Heart right ventricle (tissue), 16 donors: ENCODE data around the gene ZNF281. TPM values are rescaled to one million over a fixed set of nuclear protein-coding genes. Genes with fewer than 3 reads are reported as not detected.

ENCODE experiments used
- ATAC-seq, 8 donors: fragments of 200-7000 bp; cut with Tn5 transposase; one replicate each; pipeline ENCODE4 v1.9.1; 2020; ENCODE audit warnings: mild to moderate bottlenecking in 8 of 8, moderate library complexity in 8 of 8, moderate number of reproducible peaks in 1 of 8
- DNase-seq, 2 donors: peaks; one replicate each; pipeline ENCODE4 v3.0.0-alpha.2; 2020
- H3K27ac ChIP-seq, 10 donors: fragments of 200-600 bp; sonication (generic) in 2 of 10; one replicate each; pipeline versions ENCODE4 v1.5.0 to v1.8.0; 2020 to 2022; ENCODE audit warnings: mild to moderate bottlenecking in 3 of 10
- H3K27me3 ChIP-seq, 7 donors: fragments of 200-600 bp; one replicate each; pipeline ENCODE4 v1.8.0; 2021 to 2022; ENCODE audit warnings: mild to moderate bottlenecking in 2 of 7
- H3K36me3 ChIP-seq, 9 donors: fragments of 200-600 bp; sonication (generic) in 1 of 9; one replicate each; pipeline versions ENCODE4 v1.5.0 to v1.8.0; 2020 to 2022; ENCODE audit warnings: mild to moderate bottlenecking in 2 of 9
- H3K4me1 ChIP-seq, 9 donors: fragments of 200-600 bp; sonication (generic) in 1 of 9; one replicate each; pipeline versions ENCODE4 v1.5.0 to v1.8.0; 2020 to 2022; ENCODE audit warnings: mild to moderate bottlenecking in 4 of 9
- H3K4me3 ChIP-seq, 10 donors: fragments of 200-600 bp; sonication (generic) in 2 of 10; one replicate each; pipeline versions ENCODE4 v1.5.0 to v1.8.0; 2020 to 2022; ENCODE audit warnings: mild to moderate bottlenecking in 7 of 10, moderate library complexity in 2 of 10
- H3K9me3 ChIP-seq, 11 donors: fragments of 200-600 bp in 10 of 11; sonication (generic) in 2 of 11; one replicate each; pipeline versions ENCODE4 v1.5.0 to v1.8.0; 2013 to 2022; ENCODE audit warnings: mild to moderate bottlenecking in 2 of 11, control low read depth in 1 of 11, moderate library complexity in 1 of 11
- CTCF ChIP-seq, 9 donors: fragments of 200-600 bp; sonication (generic) in 2 of 9; IDR thresholded peaks; one replicate each; pipeline versions ENCODE4 v1.5.0 to v1.8.0; 2021 to 2022; ENCODE audit warnings: antibody characterized with exemption in 9 of 9, mild to moderate bottlenecking in 5 of 9, moderate library complexity in 1 of 9
- WGBS, 2 donors: extraction: QIAGEN DNeasy Blood & Tissue Kit; methylation state at CpG; one replicate each; pipeline ENCODE4 v1.1.7; 2013; ENCODE audit warnings: inconsistent platforms in 1 of 2; 5-methylcytosine and 5-hydroxymethylcytosine counted together
- intact Hi-C, 10 donors: fragments of 100-400 bp; cut with DNase I; formaldehyde crosslinking; loops; one replicate each; pipeline versions ENCODE4 v1.11.1 to v1.14.2; 2022
- polyA plus RNA-seq, 2 donors: library from polyadenylated mRNA; stranded (reverse); fragments of 200-250 nt; gene quantifications; one replicate each; pipeline ENCODE4 v1.2.3, GENCODE V29; 2013
- total RNA-seq, 10 donors: library from RNA; stranded (reverse); fragmentation: NEBNext Ultra II Directional in 3 of 10; extraction: Animal tissue kit (Norgen Biotek cat#: 25700) in 3 of 10; gene quantifications; one replicate each; pipeline versions ENCODE4 v1.2.1 to v1.2.4, GENCODE V29; 2021 to 2023
- donor health status: Arrhythmogenic right ventricular cardiomyopathy.
- donor health status: ischemic (EF 13 %, LVEDD 7.1; RV severe dilation, severe dysfunction).
- donor health status: healthy with polysubstance abuse.
- donor health status: DM: no; HTN: yes; CAD: no.
- donor health status: DM: no; HTN: no; CAD: no.
- donor health status: ischemic (EF 25% LVEDD 6.9; RV normal size, moderate dysfunction).
- donor health status: ischemic (EF 25% LVEDD 5.7; RV mildly dilated, moderate dysfunction).
- donor health status: healthy.
- donor health status: DM: yes; HTN: yes; CAD: no.
- donor health status: Ischemic cardiomyopathy.
- donor health status: ischemic (EF 35%, LVEDD 5.7; RV mildly dilated, moderate dysfunction).
- donor health status: nonischemic (EF 11% LVEDD 7.7; RV severe dilation, severe dysfunction).
- donor health status: DM: yes; HTN: yes; CAD: no.
- donor health status: PGD.
- donor health status: ischemic (EF 29% LVEDD 5.4; RV normal size, mild dysfunction).
- donor health status: nonischemic (EF 23%, LVEDD 6.1; RV moderate dilation, normal function).

ZNF281 gene
- total and polyA plus RNA-seq, 12 donors = 2.8 to 11.7 (median 8.8) TPM

GRCh38 chr1:200426196-200426595 lies 16.4 kb upstream of the ZNF281 start:
- WGBS, 2 donors = 89 to 94% methylated on average over 2 of the region's 2 CpGs
- no peak for DNase-seq
- Histone ChIP-seq H3K27ac (no peak overlapping the region), H3K36me3 (no peaks in the 10 kb centered on the region), H3K27me3 (peaks cover 0 to 3% (median 0%) of the 10 kb centered on the region in 7 donors), H3K9me3 (no peaks in the 10 kb centered on the region), H3K4me1 (peaks cover 0 to 7% (median 0%) of the 10 kb centered on the region in 9 donors), H3K4me3 (no peak overlapping the region)
- no peak for TF ChIP-seq CTCF (IDR thresholded peaks at IDR 0.05)
- ATAC-seq = no peak
- intact Hi-C loops = loop anchor here in 1 of 10 donors (10.0 kb wide), 1 partner anchor 59 kb away; no protein-coding TSS in a partner anchor

GRCh38 chr1:200423235-200423634 lies 13.4 kb upstream of the ZNF281 start:
- H3K9me3 ChIP-seq = no peaks in the 10 kb centered on the region
- TF ChIP-seq CTCF (IDR thresholded peaks at IDR 0.05) = no peak
- WGBS, 2 donors = 92 to 96% methylated on average over 6 of the region's 6 CpGs
- ATAC-seq (no peak), DNase-seq (no peak)
- H3K27me3 ChIP-seq = peaks cover 0 to 3% (median 0%) of the 10 kb centered on the region in 7 donors
- intact Hi-C loops = loop anchor here in 1 of 10 donors (10.0 kb wide), 1 partner anchor 62 kb away; no protein-coding TSS in a partner anchor
- no peak overlapping the region for H3K27ac ChIP-seq
- no peaks in the 10 kb centered on the region for H3K36me3 ChIP-seq
- H3K4me1 ChIP-seq = no peaks in the 10 kb centered on the region
- H3K4me3 ChIP-seq = no peak overlapping the region

- Histone ChIP-seq H3K9me3 (no peaks in the 10 kb centered on the region), H3K4me1 (no peaks in the 10 kb centered on the region), H3K36me3 (no peaks in the 10 kb centered on the region), H3K4me3 (no peak overlapping the region), H3K27ac (no peak overlapping the region), H3K27me3 (peaks cover 0 to 3% (median 0%) of the 10 kb centered on the region in 7 donors)
- ATAC-seq (no peak), DNase-seq (no peak)
- 93 to 94% methylated on average over 3 of the region's 3 CpGs for WGBS, 2 donors
- intact Hi-C loops = loop anchor here in 1 of 10 donors (10.0 kb wide), 1 partner anchor 63 kb away; no protein-coding TSS in a partner anchor
- no peak for TF ChIP-seq CTCF (IDR thresholded peaks at IDR 0.05)
These were observed 12.4 kb upstream of the ZNF281 start for GRCh38 chr1:200422211-200422610.

- H3K9me3 ChIP-seq = no peaks in the 10 kb centered on the region
- intact Hi-C loops = no loop called here
- peaks cover 0 to 19% (median 11%) of the 10 kb centered on the region in 9 donors for H3K4me1 ChIP-seq
- 32 to 38% methylated on average over 2 of the region's 2 CpGs for WGBS, 2 donors
- peak in 7 of 8 donors; percentile 52 to 91 (median 86) for ATAC-seq
- no peak for TF ChIP-seq CTCF (IDR thresholded peaks at IDR 0.05)
- no peaks in the 10 kb centered on the region for H3K27me3 ChIP-seq
- no peak overlapping the region for H3K4me3 ChIP-seq
- peak overlapping the region in 6 of 10 donors; percentile 6 to 69 (median 46) for H3K27ac ChIP-seq
- no peaks in the 10 kb centered on the region for H3K36me3 ChIP-seq
- peak in 1 of 2 donors; percentile 36 for DNase-seq
These were observed 6.2 kb upstream of the ZNF281 start for GRCh38 chr1:200415789-200416593.
